DMS 273 treated with DMSO at 0.1 percent for 48 hours (cell line): ENCODE data around the gene DLL1.
A peak's percentile ranks its signal among the peaks of the same experiment; 100 is the strongest.
"Not testable (repeated sequence)": the region's sequence is repeated elsewhere in the genome, so short reads cannot be mapped to it uniquely, and the experiment has no call there.

Experiments used
- DNase-seq: peaks from one replicate; lab custom pipeline; 2025; lab: John Stamatoyannopoulos, UW

The DLL1 gene, protein sequence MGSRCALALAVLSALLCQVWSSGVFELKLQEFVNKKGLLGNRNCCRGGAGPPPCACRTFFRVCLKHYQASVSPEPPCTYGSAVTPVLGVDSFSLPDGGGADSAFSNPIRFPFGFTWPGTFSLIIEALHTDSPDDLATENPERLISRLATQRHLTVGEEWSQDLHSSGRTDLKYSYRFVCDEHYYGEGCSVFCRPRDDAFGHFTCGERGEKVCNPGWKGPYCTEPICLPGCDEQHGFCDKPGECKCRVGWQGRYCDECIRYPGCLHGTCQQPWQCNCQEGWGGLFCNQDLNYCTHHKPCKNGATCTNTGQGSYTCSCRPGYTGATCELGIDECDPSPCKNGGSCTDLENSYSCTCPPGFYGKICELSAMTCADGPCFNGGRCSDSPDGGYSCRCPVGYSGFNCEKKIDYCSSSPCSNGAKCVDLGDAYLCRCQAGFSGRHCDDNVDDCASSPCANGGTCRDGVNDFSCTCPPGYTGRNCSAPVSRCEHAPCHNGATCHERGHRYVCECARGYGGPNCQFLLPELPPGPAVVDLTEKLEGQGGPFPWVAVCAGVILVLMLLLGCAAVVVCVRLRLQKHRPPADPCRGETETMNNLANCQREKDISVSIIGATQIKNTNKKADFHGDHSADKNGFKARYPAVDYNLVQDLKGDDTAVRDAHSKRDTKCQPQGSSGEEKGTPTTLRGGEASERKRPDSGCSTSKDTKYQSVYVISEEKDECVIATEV

DNA sequence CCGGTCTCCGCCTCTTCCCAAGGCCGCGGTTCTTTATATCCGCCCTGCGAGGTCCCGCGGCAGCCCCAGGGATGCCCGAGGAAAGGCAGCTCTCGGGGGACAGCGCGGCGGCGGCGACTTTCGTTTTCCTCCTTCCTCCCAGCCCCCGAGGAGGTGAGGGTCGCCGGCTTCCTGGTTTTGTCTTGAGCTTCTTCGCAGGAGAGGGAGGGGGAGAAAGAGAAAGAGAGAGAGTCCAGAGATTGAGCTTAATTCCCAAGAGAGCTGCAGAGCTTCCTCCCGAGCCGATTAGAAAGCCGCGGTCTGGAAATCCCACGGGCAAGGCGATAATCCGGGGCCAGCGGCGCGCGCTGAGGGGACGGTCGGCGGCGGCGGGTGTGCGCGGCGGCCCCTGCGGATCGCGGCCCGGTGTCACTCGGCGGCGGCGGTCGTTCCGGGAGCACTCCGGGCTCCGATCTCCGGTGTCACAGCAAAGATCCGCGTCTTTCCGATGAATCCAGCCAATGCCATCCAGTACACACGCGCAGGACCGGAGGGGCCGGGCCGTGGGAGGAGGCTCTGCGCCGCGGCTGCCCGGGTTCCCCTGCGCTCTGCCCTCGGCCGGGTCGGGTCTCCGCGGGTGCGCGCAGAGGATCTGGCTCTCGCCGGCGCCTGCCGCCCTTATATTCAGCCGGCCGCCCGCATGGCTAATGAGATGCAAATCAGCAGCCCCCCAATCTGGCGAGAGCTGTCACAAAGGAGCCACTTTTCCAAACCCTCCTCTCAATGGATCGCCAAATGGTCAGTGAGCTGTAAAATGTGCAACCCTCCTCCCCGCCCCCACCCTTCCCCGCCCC lies at the start of gene DLL1:
Gene DLL1, minus strand, starts transcription at position 783 of the 833 bp plus-strand sequence. CDS start 939 bp downstream, outside the sequence.
- DNase-seq, result no peak

DNA sequence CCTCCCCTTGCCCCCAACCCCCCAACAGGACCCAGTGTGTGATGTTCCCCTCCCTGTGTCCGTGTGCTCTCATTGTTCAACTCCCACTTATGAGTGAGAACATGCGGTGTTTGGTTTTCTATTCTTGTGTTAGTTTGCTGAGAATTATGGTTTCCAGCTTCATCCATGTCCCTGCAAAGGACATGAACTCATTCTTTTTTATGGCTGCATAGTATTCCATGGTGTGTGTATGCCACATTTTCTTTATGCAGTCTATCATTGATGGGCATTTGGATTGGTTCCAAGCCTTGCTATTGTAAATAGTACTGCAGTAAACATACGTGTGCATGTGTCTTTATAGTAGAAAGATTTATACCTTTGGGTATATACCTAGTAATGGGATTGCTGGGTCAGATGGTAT lies 44.3 kb upstream of the DLL1 start:
- not testable (repeated sequence) for DNase-seq

DNA sequence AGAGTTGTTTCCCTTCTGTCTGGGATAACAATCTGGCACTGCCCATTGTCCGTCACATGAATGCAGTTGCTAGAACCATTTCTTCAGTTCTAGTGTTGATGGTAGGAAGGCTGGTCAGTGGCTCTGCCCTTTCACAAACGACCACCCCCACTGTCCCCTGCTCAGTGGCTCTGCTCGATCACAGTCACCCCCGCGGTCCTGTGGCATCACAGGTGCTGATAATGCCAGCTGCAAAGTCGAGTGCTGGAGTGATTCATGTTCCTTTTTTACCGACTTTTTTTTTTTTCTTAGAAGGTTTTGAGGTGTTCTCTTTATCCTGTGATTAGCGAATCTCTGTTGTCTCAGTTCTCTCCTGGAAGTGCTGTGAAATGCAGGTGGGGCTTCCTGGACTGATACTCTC lies 38.4 kb upstream of the DLL1 start:
- DNase-seq, result no peak

GRCh38 chr6:170317718-170318117 lies 26.8 kb upstream of the DLL1 start:
- no peak for DNase-seq

DNA sequence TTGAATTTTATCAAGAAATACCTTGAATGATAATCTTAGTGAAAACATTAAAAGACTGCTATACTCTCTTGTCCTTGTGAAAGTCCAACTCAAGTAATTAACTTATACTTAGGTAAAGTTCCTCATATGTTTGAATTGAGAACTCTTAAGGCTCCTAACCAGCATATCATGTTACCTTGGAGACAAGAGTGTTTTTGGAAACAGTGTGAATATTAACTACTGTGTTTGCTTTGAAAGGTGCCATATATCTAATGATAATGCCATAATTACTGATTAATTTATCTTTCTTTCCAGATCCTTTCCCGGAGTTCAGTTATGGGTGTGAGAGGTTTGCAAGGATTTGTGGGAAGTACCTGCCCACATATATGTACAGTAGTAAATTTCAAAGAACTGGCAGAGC lies 26.2 kb upstream of the DLL1 start:
- DNase-seq, result no peak

GRCh38 chr6:170316071-170316470 lies 25.2 kb upstream of the DLL1 start:
- DNase-seq, result no peak

DNA sequence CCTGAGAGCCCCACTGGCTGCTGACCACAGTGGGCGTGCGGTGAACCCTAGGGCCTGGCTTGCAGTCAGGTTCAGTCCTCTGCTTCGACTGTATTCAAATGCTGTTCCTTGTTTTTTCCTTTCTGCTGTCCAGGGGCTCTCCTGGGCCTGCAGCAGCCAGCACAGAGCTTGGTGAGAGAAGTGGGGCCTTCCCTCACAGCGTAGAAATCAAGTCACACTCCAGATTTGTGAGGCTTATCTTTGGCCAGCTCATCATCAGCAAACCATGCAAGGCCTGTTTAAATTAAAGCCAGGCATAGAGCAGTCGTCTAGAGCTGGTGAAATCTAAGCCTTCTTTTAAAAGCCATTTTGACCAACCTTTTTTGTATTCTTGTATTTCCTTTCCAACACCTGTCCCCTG lies 24.1 kb upstream of the DLL1 start:
- DNase-seq, result no peak

- DNase-seq, result no peak
Measured at GRCh38 chr6:170313716-170314295, 22.9 kb upstream of the DLL1 start.

DNA sequence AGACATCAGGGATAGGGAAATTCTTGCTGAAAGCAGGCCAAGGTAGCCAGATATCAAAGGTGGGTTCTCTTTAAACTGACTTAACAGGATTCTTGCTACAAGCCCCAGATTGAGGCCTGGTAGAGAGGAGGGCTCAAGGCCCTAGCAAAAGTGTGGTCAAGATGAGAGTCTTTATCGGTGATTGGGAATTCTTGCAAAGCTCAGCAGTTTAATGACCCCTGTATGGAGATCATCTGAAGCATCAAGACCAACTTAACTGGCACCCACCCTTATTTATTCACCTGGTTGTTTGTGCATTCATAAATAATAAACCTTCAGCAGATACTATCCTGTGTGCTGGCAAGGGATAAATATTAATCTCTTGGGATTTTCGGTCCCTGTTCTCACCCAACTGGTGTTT lies 22.0 kb upstream of the DLL1 start:
- DNase-seq, result no peak

GRCh38 chr6:170311696-170312095 lies 20.8 kb upstream of the DLL1 start:
- no peak for DNase-seq

- no peak for DNase-seq
Measured at GRCh38 chr6:170308761-170309160, 17.9 kb upstream of the DLL1 start.

DNA sequence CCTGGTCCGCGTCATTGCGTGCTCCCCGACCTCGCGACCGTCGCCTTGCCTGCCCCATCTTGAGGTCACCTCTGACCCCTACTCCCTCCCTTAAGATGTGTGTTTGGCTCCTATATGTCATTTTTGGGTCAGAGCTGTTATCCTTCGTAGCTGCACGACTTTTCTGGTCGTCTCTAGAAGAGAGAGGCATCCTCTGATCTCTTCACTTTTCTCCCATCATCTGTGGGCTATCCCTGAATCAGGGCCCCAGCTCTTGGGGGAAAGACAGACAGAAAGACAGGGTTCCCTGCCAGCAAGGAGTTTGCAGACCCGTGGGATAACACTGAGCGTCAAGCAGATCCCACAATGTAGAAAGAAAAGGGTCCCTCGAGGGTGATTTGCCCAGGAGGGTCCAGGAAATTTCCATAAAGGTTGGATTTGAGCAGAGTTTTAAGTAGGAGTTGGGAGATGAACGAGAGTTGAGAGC lies 16.2 kb upstream of the DLL1 start:
- DNase-seq, result no peak

GRCh38 chr6:170306324-170307079 lies 15.6 kb upstream of the DLL1 start, which contains the start of gene FAM120B:
TSS of gene FAM120B (plus strand) at chr6:170306758. CDS start at chr6:170317391, 10,633 bp downstream.
- peak; percentile 77 for DNase-seq

- no peak for DNase-seq
Measured at GRCh38 chr6:170305805-170306323, 15.0 kb upstream of the DLL1 start.

DNA sequence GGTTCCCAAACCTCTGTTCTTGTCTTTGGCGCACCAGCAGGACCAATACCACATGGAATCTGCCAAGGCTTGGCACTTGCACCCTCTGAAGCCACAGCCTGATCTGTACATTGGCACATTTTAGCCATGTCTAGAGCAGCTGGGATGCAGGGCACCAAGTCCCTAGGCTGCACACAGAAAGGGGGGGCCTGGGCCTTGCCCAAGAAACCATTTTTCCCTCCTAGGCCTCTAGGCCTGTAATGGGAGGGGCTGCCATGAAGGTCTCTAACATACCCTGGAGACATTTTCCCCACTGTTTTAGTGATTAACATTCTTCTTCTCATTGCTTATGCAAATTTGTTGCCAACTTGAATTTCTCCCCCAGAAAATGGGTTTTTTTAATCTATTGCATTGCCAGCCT lies 10.3 kb upstream of the DLL1 start:
- no peak for DNase-seq

DNA sequence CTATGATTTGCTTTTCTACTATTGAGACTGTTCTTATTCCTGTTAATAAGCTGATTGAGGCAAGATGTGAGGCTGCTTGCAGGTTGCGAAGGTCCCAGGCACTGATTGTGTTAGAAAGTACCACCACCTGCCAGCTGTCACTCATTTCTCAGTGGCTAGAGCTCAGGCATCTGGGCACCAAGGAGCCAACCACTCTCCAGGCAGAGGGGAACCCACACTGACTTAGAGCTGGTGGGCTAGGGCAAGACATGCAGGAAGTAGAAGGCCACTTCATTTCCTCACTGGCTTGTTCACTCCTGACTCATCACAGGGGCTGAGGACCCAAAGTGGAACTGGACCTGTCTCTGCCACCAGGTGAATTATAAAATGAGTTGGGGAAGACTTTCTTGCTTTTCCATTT lies 7.8 kb upstream of the DLL1 start:
- DNase-seq, result no peak

- DNase-seq, result no peak
Measured at GRCh38 chr6:170297576-170298330, 6.9 kb upstream of the DLL1 start.

DNA sequence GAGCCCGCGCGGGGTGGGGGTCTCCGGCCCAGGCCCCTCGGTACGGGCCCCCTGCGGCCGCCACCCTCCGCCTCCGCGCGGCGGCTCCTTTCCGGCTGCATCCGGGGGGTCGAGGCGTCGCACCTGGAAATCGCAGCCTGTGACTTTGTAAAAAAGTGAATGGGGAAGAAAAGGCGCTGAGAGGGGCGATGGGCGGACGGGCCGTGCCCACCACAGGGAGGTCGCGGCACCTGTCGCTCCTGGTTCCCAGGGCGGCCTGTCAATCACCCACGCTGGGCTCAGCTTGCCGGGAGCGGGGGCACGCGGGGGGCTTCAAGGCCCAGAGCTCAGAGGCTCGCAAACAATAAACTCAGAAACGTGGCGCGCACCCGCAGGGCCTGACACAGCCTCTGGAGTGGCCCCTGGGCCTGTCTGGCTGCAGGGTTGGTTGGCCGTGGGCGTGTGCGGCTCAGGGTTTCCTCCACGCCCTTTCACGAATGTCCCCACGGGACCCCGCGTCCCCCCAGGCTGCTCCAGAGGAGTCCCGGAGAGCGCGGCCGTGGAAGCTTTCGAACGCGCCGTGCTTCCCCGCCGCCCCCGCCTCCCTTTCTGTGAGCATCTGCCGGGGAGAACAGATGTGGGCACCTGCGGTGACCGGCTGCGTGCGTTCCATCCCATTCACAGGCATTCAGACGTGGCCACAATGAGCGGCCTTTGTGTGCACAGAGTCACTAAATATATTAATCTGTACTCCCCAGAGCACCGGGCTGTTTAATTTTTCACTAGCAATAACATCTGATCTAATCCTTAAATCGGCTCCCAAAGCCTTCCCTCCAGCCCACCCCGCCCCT lies 6.1 kb upstream of the DLL1 start:
- DNase-seq, result no peak

DNA sequence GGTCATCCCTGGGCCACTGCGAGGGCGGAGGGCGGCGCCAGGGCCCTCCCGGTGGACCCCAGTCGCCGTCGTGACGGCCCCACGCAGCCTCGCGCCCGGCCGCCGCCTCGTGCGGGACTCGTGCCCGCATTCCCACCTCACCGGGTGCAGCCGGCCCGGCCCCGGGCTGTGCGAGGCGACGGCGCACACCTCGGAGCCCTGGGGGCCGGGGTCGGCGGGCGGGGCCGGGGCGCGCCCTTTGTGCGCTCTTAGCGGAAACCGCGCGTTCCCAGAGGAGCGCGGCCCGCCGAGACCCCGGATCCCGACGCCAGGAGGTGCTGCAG lies 5.5 kb upstream of the DLL1 start:
- no peak for DNase-seq
